Measurements from ENCODE around the gene SORL1. TPM values are rescaled to one million over a fixed set of nuclear protein-coding genes. Genes with fewer than 3 reads are reported as not detected.
"Not testable (repeated sequence)": the region's sequence is repeated elsewhere in the genome, so short reads cannot be mapped to it uniquely, and the experiment has no call there.

Gene SORL1
- total RNA-seq, 1 experiment from 2014 or later = 197 TPM

DNA sequence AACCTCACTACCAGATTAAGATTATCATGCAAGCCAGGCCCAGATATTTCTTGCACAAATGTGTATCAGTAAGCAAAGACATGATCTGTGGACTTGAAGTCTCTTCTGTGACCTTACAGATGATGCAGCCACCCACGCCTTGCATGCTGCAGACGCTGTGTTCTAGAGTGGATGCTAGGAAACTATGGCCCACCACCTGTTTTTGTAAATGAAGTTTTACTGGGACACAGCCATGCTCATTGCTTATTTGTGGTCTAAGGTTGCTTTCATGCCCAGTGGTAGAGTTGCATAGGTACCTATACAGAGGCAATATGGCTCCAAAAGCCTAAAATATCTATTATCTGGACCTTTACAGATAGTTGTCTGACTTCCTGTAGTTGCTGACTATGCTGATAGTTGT lies 48.2 kb downstream of the SORL1 start:
- H3K9me2 ChIP-seq (replicated peaks; ENCODE audit: insufficient read depth, low read length) = no peaks in the 10 kb centered on the region
- DNase-seq = no peak
- peaks cover 70% of the 10 kb centered on the region for H3K36me3 ChIP-seq (ENCODE audit: insufficient read depth, low read length)
- no peak overlapping the region for H2AFZ ChIP-seq (ENCODE audit: low read length)
- H3K4me2 ChIP-seq (ENCODE audit: low read depth, low read length, poor library complexity, severe bottlenecking) = no peak overlapping the region
- H3K4me1 ChIP-seq (ENCODE audit: low read length) = peaks cover 22% of the 10 kb centered on the region
- H3K4me3 ChIP-seq (ENCODE audit: low read length) = no peak overlapping the region
- no peaks in the 10 kb centered on the region for H4K20me1 ChIP-seq (ENCODE audit: insufficient read depth, low read depth, low read length)
- no peak overlapping the region for H3K9ac ChIP-seq (ENCODE audit: low read length)
- peaks cover 87% of the 10 kb centered on the region for H3K79me2 ChIP-seq (ENCODE audit: low read length)
- H3K27ac ChIP-seq (ENCODE audit: low read length) = no peak overlapping the region; the same call in 1 of the 2 replicates
- no peaks in the 10 kb centered on the region for H3K27me3 ChIP-seq (ENCODE audit: low read length)
- H3K9me3 ChIP-seq (ENCODE audit: low read length) = no peaks in the 10 kb centered on the region

DNA sequence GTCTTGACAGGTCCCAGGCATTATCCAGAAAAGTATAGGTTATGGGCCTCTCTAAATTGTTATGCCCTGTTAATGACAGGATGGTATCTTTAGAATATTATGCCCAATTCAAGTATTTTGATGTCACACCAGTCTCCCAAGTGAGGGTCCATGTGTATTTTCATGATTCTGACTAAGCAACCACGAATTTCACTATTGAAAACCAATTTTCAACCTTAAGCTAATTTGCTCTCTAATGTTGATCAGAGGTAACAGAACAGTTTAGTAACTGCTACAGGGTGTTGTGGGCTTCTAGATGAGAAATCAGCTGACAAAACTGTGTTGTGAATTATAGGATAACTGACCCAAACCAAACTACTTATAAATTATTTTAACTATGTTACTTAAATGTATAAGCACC lies 48.6 kb downstream of the SORL1 start:
- Histone ChIP-seq H4K20me1 (ENCODE audit: insufficient read depth, low read depth, low read length) (no peaks in the 10 kb centered on the region), H3K27ac (ENCODE audit: low read length) (no peak overlapping the region; the same call in 1 of the 2 replicates), H3K79me2 (ENCODE audit: low read length) (peaks cover 87% of the 10 kb centered on the region), H3K36me3 (ENCODE audit: insufficient read depth, low read length) (peaks cover 70% of the 10 kb centered on the region), H3K27me3 (ENCODE audit: low read length) (no peaks in the 10 kb centered on the region), H3K4me3 (ENCODE audit: low read length) (no peak overlapping the region), H3K4me2 (ENCODE audit: low read depth, low read length, poor library complexity, severe bottlenecking) (no peak overlapping the region), H3K4me1 (ENCODE audit: low read length) (peaks cover 18% of the 10 kb centered on the region), H3K9me3 (ENCODE audit: low read length) (no peaks in the 10 kb centered on the region), H2AFZ (ENCODE audit: low read length) (no peak overlapping the region), H3K9ac (ENCODE audit: low read length) (no peak overlapping the region), H3K9me2 (replicated peaks; ENCODE audit: insufficient read depth, low read length) (no peaks in the 10 kb centered on the region)
- no peak for DNase-seq

DNA sequence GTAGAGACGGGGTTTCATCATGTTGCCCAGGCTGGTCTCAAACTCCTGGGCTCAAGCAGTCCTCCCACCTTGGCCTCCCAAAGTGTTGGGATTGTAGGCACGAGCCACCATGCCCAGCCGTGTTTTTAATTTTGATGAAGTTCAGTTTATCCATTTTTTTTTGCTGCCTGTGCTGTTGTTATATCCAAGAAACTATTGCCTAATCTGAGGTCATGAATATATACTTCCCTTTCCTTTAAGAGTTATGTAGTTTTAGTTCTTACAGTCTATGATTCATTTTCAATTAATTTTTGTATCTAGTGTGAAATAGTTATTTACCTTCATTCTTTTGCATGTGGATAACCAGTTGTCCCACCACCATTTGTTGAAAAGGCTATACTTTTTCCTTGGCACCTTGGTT lies 50.9 kb downstream of the SORL1 start:
- Histone ChIP-seq H3K79me2 (ENCODE audit: low read length) (peaks cover 87% of the 10 kb centered on the region), H3K9me3 (ENCODE audit: low read length) (no peaks in the 10 kb centered on the region), H3K4me2 (ENCODE audit: low read depth, low read length, poor library complexity, severe bottlenecking) (no peak overlapping the region), H3K9me2 (replicated peaks; ENCODE audit: insufficient read depth, low read length) (no peaks in the 10 kb centered on the region), H3K4me3 (ENCODE audit: low read length) (no peak overlapping the region), H4K20me1 (ENCODE audit: insufficient read depth, low read depth, low read length) (no peaks in the 10 kb centered on the region), H3K9ac (ENCODE audit: low read length) (no peak overlapping the region), H2AFZ (ENCODE audit: low read length) (no peak overlapping the region), H3K27me3 (ENCODE audit: low read length) (no peaks in the 10 kb centered on the region), H3K27ac (ENCODE audit: low read length) (no peak overlapping the region), H3K36me3 (ENCODE audit: insufficient read depth, low read length) (peaks cover 63% of the 10 kb centered on the region), H3K4me1 (ENCODE audit: low read length) (peaks cover 4% of the 10 kb centered on the region; the same call in 1 of the 2 replicates)
- DNase-seq = no peak

- Histone ChIP-seq H3K27ac (ENCODE audit: low read length) (0 out of 2 replicates have a peak overlapping the region, but pooled peaks have one; percentile 34), H3K36me3 (ENCODE audit: insufficient read depth, low read length) (peaks cover 60% of the 10 kb centered on the region), H3K4me1 (ENCODE audit: low read length) (peaks cover 14% of the 10 kb centered on the region; the same call in 1 of the 2 replicates), H3K79me2 (ENCODE audit: low read length) (peaks cover 88% of the 10 kb centered on the region)
- H3K9ac ChIP-seq (ENCODE audit: low read length); DNase-seq; H3K9me3 ChIP-seq (ENCODE audit: low read length); H4K20me1 ChIP-seq (ENCODE audit: insufficient read depth, low read depth, low read length); H2AFZ ChIP-seq (ENCODE audit: low read length); H3K4me2 ChIP-seq (ENCODE audit: low read depth, low read length, poor library complexity, severe bottlenecking); H3K4me3 ChIP-seq (ENCODE audit: low read length); H3K9me2 ChIP-seq (replicated peaks; ENCODE audit: insufficient read depth, low read length); H3K27me3 ChIP-seq (ENCODE audit: low read length): not testable (repeated sequence)
These were observed 54.1 kb downstream of the SORL1 start for GRCh38 chr11:121506237-121506636.

- Histone ChIP-seq H3K9me3 (ENCODE audit: low read length) (no peaks in the 10 kb centered on the region), H3K36me3 (ENCODE audit: insufficient read depth, low read length) (peaks cover 76% of the 10 kb centered on the region), H3K79me2 (ENCODE audit: low read length) (peaks cover 94% of the 10 kb centered on the region), H4K20me1 (ENCODE audit: insufficient read depth, low read depth, low read length) (no peaks in the 10 kb centered on the region), H3K9ac (ENCODE audit: low read length) (no peak overlapping the region), H3K27ac (ENCODE audit: low read length) (no peak overlapping the region), H3K4me1 (ENCODE audit: low read length) (peaks cover 21% of the 10 kb centered on the region), H2AFZ (ENCODE audit: low read length) (no peak overlapping the region), H3K4me2 (ENCODE audit: low read depth, low read length, poor library complexity, severe bottlenecking) (no peak overlapping the region), H3K4me3 (ENCODE audit: low read length) (no peak overlapping the region), H3K27me3 (ENCODE audit: low read length) (no peaks in the 10 kb centered on the region), H3K9me2 (replicated peaks; ENCODE audit: insufficient read depth, low read length) (no peaks in the 10 kb centered on the region)
- DNase-seq = no peak
These were observed 56.3 kb downstream of the SORL1 start for GRCh38 chr11:121508449-121508848.

GRCh38 chr11:121510438-121510837 lies 58.3 kb downstream of the SORL1 start:
- H3K9ac ChIP-seq (ENCODE audit: low read length) = no peak overlapping the region
- peaks cover 21% of the 10 kb centered on the region for H3K4me1 ChIP-seq (ENCODE audit: low read length)
- H3K27me3 ChIP-seq (ENCODE audit: low read length) = no peaks in the 10 kb centered on the region
- no peaks in the 10 kb centered on the region for H3K9me3 ChIP-seq (ENCODE audit: low read length)
- H2AFZ ChIP-seq (ENCODE audit: low read length) = no peak overlapping the region
- peaks cover 78% of the 10 kb centered on the region for H3K36me3 ChIP-seq (ENCODE audit: insufficient read depth, low read length)
- no peak for DNase-seq
- no peak overlapping the region for H3K4me3 ChIP-seq (ENCODE audit: low read length)
- peaks cover 95% of the 10 kb centered on the region for H3K79me2 ChIP-seq (ENCODE audit: low read length)
- 0 out of 2 replicates have a peak, but pooled peaks cover 4% of the 10 kb centered on the region for H4K20me1 ChIP-seq (ENCODE audit: insufficient read depth, low read depth, low read length)
- H3K4me2 ChIP-seq (ENCODE audit: low read depth, low read length, poor library complexity, severe bottlenecking) = no peak overlapping the region
- H3K9me2 ChIP-seq (replicated peaks; ENCODE audit: insufficient read depth, low read length) = no peaks in the 10 kb centered on the region
- H3K27ac ChIP-seq (ENCODE audit: low read length) = no peak overlapping the region

DNA sequence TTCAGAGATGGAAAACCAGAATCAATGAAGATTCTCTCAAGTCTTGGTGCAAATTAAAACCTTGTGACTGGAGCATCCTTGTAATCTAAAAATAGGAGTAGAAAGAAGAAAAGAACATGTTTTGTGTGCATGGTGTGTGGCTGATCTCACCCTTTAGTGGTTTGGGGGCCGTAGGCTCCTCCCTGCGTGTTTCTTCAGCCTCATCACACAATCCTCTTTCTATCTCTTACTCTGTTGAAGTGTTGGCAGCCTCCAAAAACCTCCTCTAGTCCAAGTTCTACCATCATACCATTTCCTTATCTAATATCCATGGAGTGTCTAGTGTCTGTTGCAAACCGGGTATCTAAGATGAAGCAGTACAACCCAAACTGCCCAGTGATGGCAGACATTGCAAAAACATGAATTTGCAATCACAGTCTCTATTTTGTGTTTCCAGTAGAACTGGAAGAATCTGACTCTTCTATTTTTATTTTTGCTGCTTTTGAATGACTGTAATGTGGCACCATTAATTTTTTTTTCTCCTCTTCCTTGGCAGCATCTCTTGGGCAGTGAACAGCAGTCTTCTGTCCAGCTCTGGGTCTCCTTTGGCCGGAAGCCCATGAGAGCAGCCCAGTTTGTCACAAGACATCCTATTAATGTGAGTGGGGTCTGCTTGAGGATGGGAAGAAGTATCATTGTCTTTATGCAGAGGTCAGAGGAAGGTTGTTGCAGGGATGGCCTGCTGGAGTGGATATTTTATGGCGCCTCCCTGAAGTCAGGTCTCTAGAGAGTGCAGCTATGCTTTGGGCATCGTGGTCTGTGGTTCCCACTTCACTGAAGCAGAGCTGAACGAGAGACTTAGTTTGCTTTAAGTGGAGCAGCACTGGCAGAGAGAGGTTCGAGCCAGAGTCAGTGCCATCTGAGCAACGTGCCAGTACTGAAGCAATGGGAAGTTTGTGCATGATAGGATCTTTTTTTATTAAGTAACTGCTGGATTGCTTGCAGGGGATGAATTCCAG lies 60.7 kb downstream of the SORL1 start:
- DNase-seq = no peak
- Histone ChIP-seq H3K9me3 (ENCODE audit: low read length) (no peaks in the 10 kb centered on the region), H2AFZ (ENCODE audit: low read length) (no peak overlapping the region), H3K9me2 (replicated peaks; ENCODE audit: insufficient read depth, low read length) (no peaks in the 10 kb centered on the region), H3K27me3 (ENCODE audit: low read length) (no peaks in the 10 kb centered on the region), H3K27ac (ENCODE audit: low read length) (peak overlapping the region; percentile 24; the same call in 1 of the 2 replicates), H3K4me2 (ENCODE audit: low read depth, low read length, poor library complexity, severe bottlenecking) (no peak overlapping the region), H3K36me3 (ENCODE audit: insufficient read depth, low read length) (peaks cover 66% of the 10 kb centered on the region), H3K9ac (ENCODE audit: low read length) (no peak overlapping the region), H3K4me1 (ENCODE audit: low read length) (peaks cover 26% of the 10 kb centered on the region), H3K79me2 (ENCODE audit: low read length) (peaks cover 85% of the 10 kb centered on the region), H4K20me1 (ENCODE audit: insufficient read depth, low read depth, low read length) (0 out of 2 replicates have a peak, but pooled peaks cover 7% of the 10 kb centered on the region), H3K4me3 (ENCODE audit: low read length) (no peak overlapping the region)

DNA sequence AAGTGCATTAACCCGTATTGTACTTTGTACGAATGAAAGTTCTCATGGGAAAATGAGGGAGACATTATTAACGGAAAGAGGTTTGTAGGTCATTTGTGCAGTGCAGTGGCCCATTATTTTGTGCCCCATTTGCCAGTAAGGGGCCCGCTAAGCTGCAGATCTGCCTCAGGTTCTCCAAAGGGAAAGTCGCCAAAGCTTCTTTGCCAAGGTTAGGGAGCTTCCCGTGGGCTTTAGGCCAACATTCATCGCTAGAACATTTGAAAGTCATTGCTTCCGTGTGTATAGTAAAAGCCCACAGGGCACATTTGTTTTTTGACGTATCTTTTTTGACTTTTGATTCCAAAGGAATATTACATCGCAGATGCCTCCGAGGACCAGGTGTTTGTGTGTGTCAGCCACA lies 61.7 kb downstream of the SORL1 start:
- no peak overlapping the region for H2AFZ ChIP-seq (ENCODE audit: low read length)
- no peaks in the 10 kb centered on the region for H3K9me3 ChIP-seq (ENCODE audit: low read length)
- no peak overlapping the region for H3K4me2 ChIP-seq (ENCODE audit: low read depth, low read length, poor library complexity, severe bottlenecking)
- no peak for DNase-seq
- H4K20me1 ChIP-seq (ENCODE audit: insufficient read depth, low read depth, low read length) = 0 out of 2 replicates have a peak, but pooled peaks cover 7% of the 10 kb centered on the region
- no peak overlapping the region for H3K27ac ChIP-seq (ENCODE audit: low read length)
- H3K9me2 ChIP-seq (replicated peaks; ENCODE audit: insufficient read depth, low read length) = no peaks in the 10 kb centered on the region
- no peak overlapping the region for H3K4me3 ChIP-seq (ENCODE audit: low read length)
- H3K79me2 ChIP-seq (ENCODE audit: low read length) = peaks cover 83% of the 10 kb centered on the region
- peaks cover 31% of the 10 kb centered on the region for H3K4me1 ChIP-seq (ENCODE audit: low read length)
- peaks cover 57% of the 10 kb centered on the region; the same call in 1 of the 2 replicates for H3K36me3 ChIP-seq (ENCODE audit: insufficient read depth, low read length)
- H3K9ac ChIP-seq (ENCODE audit: low read length) = no peak overlapping the region
- H3K27me3 ChIP-seq (ENCODE audit: low read length) = no peaks in the 10 kb centered on the region

All from Karpas-422 (cell line).